Tibial nerve (tissue), 4 donors: ENCODE data around the gene EXOC3L1. TPM values are rescaled to one million over a fixed set of nuclear protein-coding genes. Genes with fewer than 3 reads are reported as not detected.

ENCODE experiments used
- DNase-seq, 2 donors: peaks; one replicate each; pipeline ENCODE4 v3.0.0-alpha.2; 2019; ENCODE audit warnings: low spot score in 2 of 2
- H3K27ac ChIP-seq, 4 donors: fragments of 200-600 bp; sonication (generic) in 3 of 4; one replicate each; pipeline ENCODE4 v1.5.1; 2017 to 2019; ENCODE audit warnings: mild to moderate bottlenecking in 1 of 4
- H3K27me3 ChIP-seq, 2 donors: fragments of 200-600 bp; sonication (generic) in 1 of 2; one replicate each; pipeline versions ENCODE4 v1.5.1 to v1.6.0; 2017 to 2019
- H3K36me3 ChIP-seq, 3 donors: fragments of 200-600 bp; sonication (generic); one replicate each; pipeline ENCODE4 v1.5.1; 2018 to 2019
- H3K4me1 ChIP-seq, 4 donors: fragments of 200-600 bp; sonication (generic) in 3 of 4; one replicate each; pipeline ENCODE4 v1.5.1; 2017 to 2019
- H3K4me3 ChIP-seq, 4 donors: fragments of 200-600 bp; sonication (generic) in 3 of 4; one replicate each; pipeline ENCODE4 v1.5.1; 2017 to 2019; ENCODE audit warnings: mild to moderate bottlenecking in 1 of 4, moderate library complexity in 1 of 4
- H3K9me3 ChIP-seq, 4 donors: fragments of 200-600 bp; sonication (generic) in 3 of 4; one replicate each; pipeline ENCODE4 v1.5.1; 2017 to 2019
- CTCF ChIP-seq, 5 experiments: fragments of 200-600 bp in 3 of 5; fragments of 450-650 bp in 2 of 5; sonication (generic) in 3 of 5; IDR thresholded peaks; one replicate each; pipeline ENCODE4 v1.5.1; 2016 to 2019; ENCODE audit warnings: antibody characterized with exemption in 5 of 5, mild to moderate bottlenecking in 3 of 5, moderate library complexity in 2 of 5
- EP300 ChIP-seq, 2 donors: sonication (generic); formaldehyde crosslinking; IDR thresholded peaks; one replicate each; pipeline ENCODE4 v1.6.1; 2017; ENCODE audit warnings: antibody characterized with exemption in 2 of 2, mild to moderate bottlenecking in 1 of 2
- POLR2A ChIP-seq, 2 donors: fragments of 450-650 bp; IDR thresholded peaks; one replicate each; pipeline ENCODE4 v1.6.1; 2017; ENCODE audit warnings: antibody characterized with exemption in 2 of 2, mild to moderate bottlenecking in 2 of 2, moderate library complexity in 2 of 2
- WGBS, 2 donors: methylation state at CpG; one replicate each; pipeline ENCODE4 v1.1.5; 2018; 5-methylcytosine and 5-hydroxymethylcytosine counted together
- total RNA-seq, 4 donors: library from RNA; depleted of rRNA; stranded (reverse); fragments of >200 nt; gene quantifications; one replicate each; pipeline ENCODE4 v1.1.0, GENCODE V29; 2016

The EXOC3L1 gene
- total RNA-seq, 4 donors from 2014 or later = 0.66 to 3.9 (median 2.6) TPM

- Histone ChIP-seq H3K4me3 (no peak overlapping the region), H3K36me3 (peaks cover 2 to 83% (median 27%) of the 10 kb centered on the region in 3 donors), H3K4me1 (peaks cover 0 to 53% (median 20%) of the 10 kb centered on the region in 4 donors), H3K27ac (peak overlapping the region in 2 of 4 donors; percentile 36 to 67), H3K27me3 (no peaks in the 10 kb centered on the region), H3K9me3 (no peaks in the 10 kb centered on the region)
- TF ChIP-seq POLR2A (IDR thresholded peaks at IDR 0.05) (no peak), CTCF (IDR thresholded peaks at IDR 0.05) (peak; percentile 32 to 64 (median 53)), EP300 (IDR thresholded peaks at IDR 0.05) (no peak)
- 36 to 40% methylated on average over 5 to 12 of the region's 12 CpGs for WGBS, 2 donors
- DNase-seq = no peak
These were observed 8.3 kb upstream of the EXOC3L1 start for GRCh38 chr16:67198238-67198734.

- DNase-seq = no peak
- Histone ChIP-seq H3K27me3 (no peaks in the 10 kb centered on the region), H3K4me1 (peaks cover 0 to 59% (median 26%) of the 10 kb centered on the region in 4 donors), H3K9me3 (no peaks in the 10 kb centered on the region), H3K27ac (peak overlapping the region in 2 of 4 donors; percentile 36 to 67), H3K36me3 (peaks cover 2 to 77% (median 27%) of the 10 kb centered on the region in 3 donors), H3K4me3 (no peak overlapping the region)
- no peak for TF ChIP-seq POLR2A (IDR thresholded peaks at IDR 0.05)
- no peak for TF ChIP-seq CTCF (IDR thresholded peaks at IDR 0.05)
- no peak for TF ChIP-seq EP300 (IDR thresholded peaks at IDR 0.05)
- WGBS, 2 donors = 53 to 61% methylated on average over 6 of the region's 6 CpGs
These were observed 7.8 kb upstream of the EXOC3L1 start for GRCh38 chr16:67197704-67198103.

GRCh38 chr16:67196881-67197280, 6.9 kb upstream of the EXOC3L1 start:
- Histone ChIP-seq H3K4me3 (no peak overlapping the region), H3K36me3 (peaks cover 2 to 69% (median 27%) of the 10 kb centered on the region in 3 donors), H3K27ac (no peak overlapping the region), H3K4me1 (peaks cover 0 to 62% (median 30%) of the 10 kb centered on the region in 4 donors), H3K9me3 (no peaks in the 10 kb centered on the region), H3K27me3 (no peaks in the 10 kb centered on the region)
- 85 to 100% methylated on average over 1 of the region's 1 CpG for WGBS, 2 donors
- DNase-seq = no peak
- TF ChIP-seq CTCF (IDR thresholded peaks at IDR 0.05) (no peak), POLR2A (IDR thresholded peaks at IDR 0.05) (no peak), EP300 (IDR thresholded peaks at IDR 0.05) (no peak)

- no peak for DNase-seq
- Histone ChIP-seq H3K9me3 (no peaks in the 10 kb centered on the region), H3K27ac (no peak overlapping the region), H3K36me3 (peaks cover 2 to 59% (median 27%) of the 10 kb centered on the region in 3 donors), H3K4me3 (no peak overlapping the region), H3K27me3 (no peaks in the 10 kb centered on the region), H3K4me1 (peaks cover 0 to 71% (median 30%) of the 10 kb centered on the region in 4 donors)
- WGBS, 2 donors = 77% methylated on average over 5 of the region's 5 CpGs
- TF ChIP-seq EP300 (IDR thresholded peaks at IDR 0.05) (no peak), POLR2A (IDR thresholded peaks at IDR 0.05) (no peak), CTCF (IDR thresholded peaks at IDR 0.05) (no peak)
These were observed 5.7 kb upstream of the EXOC3L1 start for GRCh38 chr16:67195676-67196075.

GRCh38 chr16:67194260-67194659, 4.3 kb upstream of the EXOC3L1 start:
- WGBS, 2 donors = 86 to 91% methylated on average over 5 to 6 of the region's 6 CpGs
- DNase-seq = no peak
- Histone ChIP-seq H3K36me3 (peaks cover 2 to 50% (median 27%) of the 10 kb centered on the region in 3 donors), H3K27me3 (no peaks in the 10 kb centered on the region), H3K4me3 (no peak overlapping the region), H3K27ac (peak overlapping the region in 1 of 4 donors; percentile 85), H3K9me3 (no peaks in the 10 kb centered on the region), H3K4me1 (peaks cover 0 to 63% (median 27%) of the 10 kb centered on the region in 4 donors)
- no peak for TF ChIP-seq POLR2A (IDR thresholded peaks at IDR 0.05)
- TF ChIP-seq EP300 (IDR thresholded peaks at IDR 0.05) = no peak
- TF ChIP-seq CTCF (IDR thresholded peaks at IDR 0.05) = no peak
